HG03521 (cell line): ENCODE data around the gene NBPF11.
"Not testable (repeated sequence)": the region's sequence is repeated elsewhere in the genome, so short reads cannot be mapped to it uniquely, and the experiment has no call there.

Experiments used
- ATAC-seq: cut with Tn5 transposase; IDR thresholded peaks from one replicate; pipeline ENCODE4 v1.9.1; 2021; ENCODE audit warnings: mild to moderate bottlenecking, moderate library complexity; ENCODE audit not compliant: unreplicated experiment

NBPF11 gene, protein sequence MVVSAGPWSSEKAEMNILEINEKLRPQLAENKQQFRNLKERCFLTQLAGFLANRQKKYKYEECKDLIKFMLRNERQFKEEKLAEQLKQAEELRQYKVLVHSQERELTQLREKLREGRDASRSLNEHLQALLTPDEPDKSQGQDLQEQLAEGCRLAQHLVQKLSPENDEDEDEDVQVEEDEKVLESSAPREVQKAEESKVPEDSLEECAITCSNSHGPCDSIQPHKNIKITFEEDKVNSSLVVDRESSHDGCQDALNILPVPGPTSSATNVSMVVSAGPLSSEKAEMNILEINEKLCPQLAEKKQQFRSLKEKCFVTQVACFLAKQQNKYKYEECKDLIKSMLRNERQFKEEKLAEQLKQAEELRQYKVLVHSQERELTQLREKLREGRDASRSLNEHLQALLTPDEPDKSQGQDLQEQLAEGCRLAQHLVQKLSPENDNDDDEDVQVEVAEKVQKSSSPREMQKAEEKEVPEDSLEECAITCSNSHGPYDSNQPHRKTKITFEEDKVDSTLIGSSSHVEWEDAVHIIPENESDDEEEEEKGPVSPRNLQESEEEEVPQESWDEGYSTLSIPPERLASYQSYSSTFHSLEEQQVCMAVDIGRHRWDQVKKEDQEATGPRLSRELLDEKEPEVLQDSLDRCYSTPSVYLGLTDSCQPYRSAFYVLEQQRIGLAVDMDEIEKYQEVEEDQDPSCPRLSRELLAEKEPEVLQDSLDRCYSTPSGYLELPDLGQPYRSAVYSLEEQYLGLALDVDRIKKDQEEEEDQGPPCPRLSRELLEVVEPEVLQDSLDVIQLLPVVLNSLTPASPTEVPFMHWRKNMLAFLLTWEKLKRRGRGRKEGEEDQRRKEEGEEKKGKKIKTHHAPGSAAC

DNA sequence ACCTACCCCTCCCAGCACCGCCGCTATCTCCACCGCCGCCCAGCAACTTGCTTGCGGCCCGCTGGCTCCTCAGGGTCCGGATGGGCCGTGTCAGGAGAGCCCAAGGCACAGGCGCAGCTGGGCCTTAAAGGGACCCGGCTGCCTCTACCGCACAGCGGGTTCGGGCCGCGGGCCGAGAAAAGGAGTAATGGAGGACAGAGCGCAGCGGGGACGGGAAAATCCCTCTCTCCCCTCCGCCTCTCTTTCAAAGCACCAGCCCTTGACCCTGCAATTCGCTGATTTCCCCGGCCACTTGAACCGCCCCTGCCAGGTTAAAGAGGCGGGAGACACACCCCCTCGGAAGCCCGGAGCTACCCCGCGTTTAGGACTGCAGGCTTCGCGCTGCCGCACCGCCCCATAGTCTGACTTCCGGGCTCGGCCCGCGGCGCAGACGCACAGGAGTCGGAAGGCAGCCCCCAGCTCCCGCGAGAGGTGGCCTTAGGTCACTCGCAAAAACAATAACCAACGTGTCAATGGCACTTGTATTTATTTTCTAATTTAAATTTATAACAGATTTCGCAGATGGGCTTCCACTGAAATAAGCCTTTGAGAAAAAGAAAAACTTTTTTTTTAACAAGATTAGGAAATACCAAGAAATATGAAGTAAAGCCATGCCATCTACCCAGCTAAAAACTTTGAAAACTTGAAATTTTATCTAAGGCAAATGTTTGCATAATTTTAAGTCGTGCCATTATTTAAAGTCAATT is at the start of gene NBPF11:
Gene NBPF11, minus strand, starts transcription at position 371 of the 746 bp plus-strand sequence. CDS start 25,278 bp downstream, outside the sequence.
- ATAC-seq, result peak; percentile 92

DNA sequence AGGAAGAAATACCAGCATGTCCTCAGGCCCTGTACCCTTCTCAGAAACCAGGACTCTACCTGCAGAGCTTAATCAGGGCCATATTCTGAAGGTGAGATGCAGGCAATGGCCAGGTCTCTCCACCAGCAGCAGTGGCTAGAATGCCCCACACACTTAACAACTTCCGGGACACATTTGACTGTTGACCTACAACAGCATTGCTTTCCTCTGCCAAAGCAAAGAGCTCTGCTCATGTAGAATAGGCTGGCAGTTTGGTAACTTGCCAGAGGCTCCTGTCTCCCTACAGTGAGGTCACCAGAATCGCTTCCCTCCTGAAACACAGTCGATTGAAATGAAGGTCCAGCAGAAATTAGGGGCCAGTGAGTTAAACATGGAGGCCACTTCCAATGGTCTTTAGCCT is 45.3 kb upstream of the NBPF11 start:
- ATAC-seq, result not testable (repeated sequence)

GRCh38 chr1:148196949-148197348 is 44.9 kb upstream of the NBPF11 start:
- not testable (repeated sequence) for ATAC-seq

DNA sequence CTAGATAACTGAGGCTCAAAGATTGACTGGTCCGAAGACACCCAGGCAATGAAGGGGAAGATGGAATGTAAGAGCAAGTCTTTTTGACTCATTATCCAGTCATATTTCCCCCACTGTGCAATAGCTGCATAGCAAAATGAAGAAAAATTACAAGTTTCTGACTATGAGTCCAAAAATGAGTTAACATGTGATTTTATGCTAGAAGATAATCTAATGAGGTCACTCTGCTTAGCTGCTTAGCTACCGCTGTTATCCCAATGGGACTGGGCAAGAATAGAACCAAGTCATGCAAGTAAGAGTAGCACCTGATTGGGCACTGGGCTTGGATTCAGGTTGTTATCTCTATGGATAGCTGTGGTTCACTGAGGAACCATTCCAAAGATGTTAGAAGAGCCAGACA is 43.0 kb upstream of the NBPF11 start:
- not testable (repeated sequence) for ATAC-seq

DNA sequence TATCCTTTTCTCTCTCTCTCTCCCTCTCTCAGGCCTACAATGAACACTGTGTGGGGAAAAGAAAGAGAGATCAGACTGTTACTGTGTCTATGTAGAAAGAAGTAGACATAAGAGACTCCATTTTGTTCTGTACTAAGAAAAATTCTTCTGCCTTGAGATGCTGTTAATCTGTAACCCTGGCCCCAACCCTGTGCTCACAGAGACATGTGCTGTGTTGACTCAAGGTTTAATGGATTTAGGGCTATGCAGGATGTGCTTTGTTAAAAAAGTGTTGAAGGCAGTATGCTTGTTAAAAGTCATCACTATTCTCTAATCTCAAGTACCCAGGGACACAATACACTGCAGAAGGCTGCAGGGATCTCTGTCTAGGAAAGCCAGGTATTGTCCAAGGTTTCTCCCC is 36.7 kb upstream of the NBPF11 start:
- ATAC-seq, result not testable (repeated sequence)

DNA sequence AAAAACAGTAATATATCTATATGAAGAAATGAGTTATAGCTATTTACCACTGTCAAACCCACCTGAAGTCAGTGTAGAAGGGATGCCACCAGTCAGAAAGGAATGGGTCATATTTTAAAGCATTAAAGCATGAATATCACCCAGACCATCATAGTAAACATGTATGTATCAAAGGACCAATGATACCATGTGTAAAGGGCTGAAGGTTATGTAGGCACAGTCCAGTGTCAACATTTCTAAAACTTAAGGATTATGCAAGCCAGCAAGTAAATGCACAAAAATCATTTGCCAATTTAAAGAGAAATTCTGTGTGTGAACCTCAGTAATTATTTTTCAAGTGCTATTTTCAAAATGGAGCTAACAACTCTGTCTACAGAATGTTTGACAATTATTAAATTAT is 26.6 kb upstream of the NBPF11 start:
- ATAC-seq, result not testable (repeated sequence)

- not testable (repeated sequence) for ATAC-seq
Measured at GRCh38 chr1:148175414-148175813, 23.3 kb upstream of the NBPF11 start.

- not testable (repeated sequence) for ATAC-seq
Measured at GRCh38 chr1:148171995-148172394, 19.9 kb upstream of the NBPF11 start.

- ATAC-seq, result no peak
Measured at GRCh38 chr1:148166558-148167492, 14.7 kb upstream of the NBPF11 start.

- no peak for ATAC-seq
Measured at GRCh38 chr1:148162363-148162762, 10.3 kb upstream of the NBPF11 start.

DNA sequence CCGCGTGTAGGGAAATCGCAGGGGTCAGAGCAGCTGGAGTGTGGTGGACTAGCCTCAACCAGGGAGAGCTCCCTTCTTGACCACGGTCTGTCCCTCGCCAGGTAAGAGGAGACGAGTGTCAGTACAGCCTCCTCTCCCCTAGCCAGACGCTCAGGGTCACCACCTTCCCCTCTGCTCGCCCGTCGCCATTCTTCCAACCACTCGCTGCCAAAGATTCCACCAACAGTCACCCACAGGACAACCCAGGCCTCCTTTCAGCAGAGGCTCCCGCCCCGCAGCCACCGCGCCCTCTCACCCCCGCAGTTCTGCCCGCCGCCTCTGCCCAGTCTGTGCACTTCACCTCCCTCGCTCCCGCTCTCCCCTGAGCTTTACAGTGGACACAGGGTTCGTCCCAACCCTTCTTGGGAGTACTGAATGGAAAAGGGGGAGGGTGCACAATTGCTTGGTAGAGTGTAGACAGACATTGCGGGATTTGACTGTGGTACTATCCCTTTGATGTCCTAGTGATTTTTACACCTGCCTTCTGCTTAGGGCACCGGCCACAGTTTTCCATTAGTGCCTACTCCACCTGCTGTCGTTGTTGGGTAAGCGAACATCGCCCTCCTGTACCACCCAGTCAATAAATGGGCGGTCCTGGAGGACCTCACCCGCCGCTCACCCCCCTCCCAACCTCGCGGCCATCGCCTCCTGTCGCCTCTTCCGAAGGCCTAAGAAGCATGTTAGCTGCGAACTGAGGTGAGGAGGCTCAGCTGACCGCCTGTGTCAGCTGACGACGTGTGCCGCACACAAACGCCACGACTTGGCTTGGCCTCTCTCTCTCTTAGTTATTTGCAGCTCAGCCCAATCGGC is 9.2 kb upstream of the NBPF11 start:
- no peak for ATAC-seq

DNA sequence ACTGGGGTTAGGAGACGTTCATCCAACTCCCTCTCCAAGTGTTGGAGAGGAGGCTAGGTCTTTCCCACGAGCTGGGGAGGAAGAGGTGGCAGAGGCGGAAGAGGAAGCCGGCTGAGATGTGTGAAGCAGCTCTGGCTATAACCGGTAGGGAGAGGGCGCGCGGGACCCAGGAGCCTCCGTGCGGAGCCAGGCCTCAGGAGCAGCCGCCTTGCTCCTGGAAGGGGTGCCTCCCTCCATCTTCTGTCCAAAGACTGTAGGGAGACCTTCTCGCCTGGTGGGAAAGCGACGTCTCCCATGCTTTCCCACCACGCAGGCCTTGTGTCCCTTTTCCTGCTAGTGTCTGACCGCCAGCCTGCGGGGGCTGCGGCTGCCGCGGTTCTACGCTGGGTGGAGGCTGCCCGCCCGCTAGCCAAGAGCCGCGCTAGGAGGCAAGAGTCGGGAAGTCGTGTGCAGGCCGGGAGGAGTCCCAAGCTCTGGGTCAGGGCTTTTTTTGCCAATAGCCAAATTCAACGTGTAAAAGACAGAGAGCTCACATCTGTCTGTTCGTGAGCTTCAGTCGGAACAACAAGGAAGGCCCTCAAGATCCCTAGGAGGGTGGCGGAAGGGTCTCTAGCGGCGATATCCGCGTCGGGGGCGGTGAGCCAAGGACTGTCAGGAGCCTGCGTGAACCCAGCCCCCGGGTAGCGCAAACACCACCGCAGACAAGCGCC is 8.4 kb upstream of the NBPF11 start:
- no peak for ATAC-seq

GRCh38 chr1:148160048-148160342 is 7.9 kb upstream of the NBPF11 start:
- ATAC-seq, result no peak

GRCh38 chr1:148158341-148159003 is 6.4 kb upstream of the NBPF11 start:
- no peak for ATAC-seq

DNA sequence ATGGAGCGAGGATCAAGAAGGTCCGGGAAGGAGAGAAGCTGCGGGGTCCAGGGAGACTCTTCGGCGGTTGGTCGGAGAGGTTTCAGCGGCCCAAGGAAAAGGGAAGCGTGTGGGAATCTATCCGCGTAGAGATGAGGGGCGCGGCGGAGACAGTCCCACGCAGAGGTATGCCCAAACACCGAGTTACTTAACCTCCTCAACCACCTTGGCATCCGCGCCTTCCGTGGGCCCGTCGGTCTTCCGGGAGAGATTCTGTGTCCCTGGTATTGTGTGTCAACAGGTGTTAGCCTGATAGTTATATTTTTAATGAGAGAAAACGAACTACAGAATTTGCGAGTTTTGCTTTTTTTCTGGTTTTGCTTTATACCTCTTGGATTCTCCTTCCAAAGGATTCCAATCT is 5.7 kb upstream of the NBPF11 start:
- not testable (repeated sequence) for ATAC-seq

- ATAC-seq, result peak; percentile 30
Measured at GRCh38 chr1:148155494-148156275, 3.6 kb upstream of the NBPF11 start.

- ATAC-seq, result not testable (repeated sequence)
Measured at GRCh38 chr1:148152795-148153194, 714 bp upstream of the NBPF11 start.
